IgD-negative memory B cell (primary cell): ENCODE data around the gene MCEE. TPM values are rescaled to one million over a fixed set of nuclear protein-coding genes. Genes with fewer than 3 reads are reported as not detected.
"Not testable (repeated sequence)": the region's sequence is repeated elsewhere in the genome, so short reads cannot be mapped to it uniquely, and the experiment has no call there.

Experiments used
- H3K27ac Mint-ChIP-seq, 3 donors: one replicate each; pipeline ENCODE4 v1.8.0; 2020 to 2022; ENCODE audit warnings: mild to moderate bottlenecking in 3 of 3, mixed read lengths in 3 of 3, moderate library complexity in 1 of 3
- H3K27me3 Mint-ChIP-seq: one replicate; pipeline ENCODE4 v1.8.0; 2021; ENCODE audit warnings: mixed read lengths
- H3K36me3 Mint-ChIP-seq: one replicate; pipeline ENCODE4 v1.8.0; 2020; ENCODE audit warnings: mild to moderate bottlenecking, mixed read lengths
- H3K4me1 Mint-ChIP-seq, 3 donors: one replicate each; pipeline ENCODE4 v1.8.0; 2020 to 2022; ENCODE audit warnings: mixed read lengths in 3 of 3, mild to moderate bottlenecking in 1 of 3
- H3K4me3 Mint-ChIP-seq, 4 donors: one replicate each; pipeline ENCODE4 v1.8.0; 2020 to 2022; ENCODE audit warnings: mild to moderate bottlenecking in 4 of 4, mixed read lengths in 4 of 4, moderate library complexity in 3 of 4
- H3K9me3 Mint-ChIP-seq, 3 donors: one replicate each; pipeline ENCODE4 v1.8.0; 2020 to 2021; ENCODE audit warnings: mixed read lengths in 3 of 3, mild to moderate bottlenecking in 1 of 3
- polyA plus RNA-seq: library from polyadenylated mRNA; unstranded; fragments of 300-500 nt; fragmentation: Illumina TruSeq; gene quantifications from one replicate; pipeline ENCODE4 v1.2.3, GENCODE V29; 2021

Gene MCEE
- polyA plus RNA-seq, 1 donor from 2014 or later: 25.9 TPM

DNA sequence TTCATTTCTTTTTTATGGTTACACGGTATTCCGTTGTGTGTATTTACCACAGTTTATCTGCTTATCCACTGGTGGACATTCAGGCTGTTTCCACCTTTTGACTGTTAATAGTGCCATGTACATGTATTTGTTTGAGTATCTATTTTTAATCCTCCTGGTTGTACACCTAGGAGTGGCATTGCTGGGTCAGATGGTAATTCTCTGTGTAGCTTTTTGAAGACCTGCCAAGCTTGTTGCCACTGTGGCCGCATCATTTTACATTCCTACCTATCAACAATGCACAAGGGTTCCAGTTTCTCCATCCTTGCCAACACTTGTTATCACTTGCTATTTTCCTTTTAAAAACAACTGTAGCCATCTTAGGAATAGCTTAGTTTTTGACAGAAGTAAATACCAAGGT is 13.8 kb upstream of the MCEE start:
- Mint-ChIP-seq H3K4me3 (no peak overlapping the region), H3K36me3 (peaks cover 5% of the 10 kb centered on the region), H3K9me3 (no peaks in the 10 kb centered on the region), H3K4me1 (peaks cover 0 to 1% (median 0%) of the 10 kb centered on the region in 3 donors), H3K27ac (no peak overlapping the region), H3K27me3 (no peaks in the 10 kb centered on the region)

DNA sequence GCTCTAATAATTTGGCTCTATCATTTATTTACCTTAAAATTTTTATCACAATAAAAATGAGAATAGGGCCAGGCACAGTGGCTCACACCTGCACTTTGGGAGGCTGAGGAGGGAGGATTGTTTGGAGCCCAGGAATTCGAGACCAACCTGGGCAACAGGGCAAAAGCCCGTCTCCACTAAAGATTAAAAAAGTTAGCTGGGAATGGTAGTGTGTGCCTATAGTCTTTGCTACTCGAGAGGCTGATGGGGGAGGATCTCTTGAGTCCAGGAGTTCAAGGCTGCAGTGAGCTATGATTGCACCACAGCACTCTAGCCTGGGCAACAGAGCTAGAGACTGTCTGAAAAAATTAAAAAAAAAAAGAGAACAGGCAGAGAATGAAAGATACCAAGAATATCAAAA is 6.1 kb upstream of the MCEE start:
- Mint-ChIP-seq H3K27me3 (no peaks in the 10 kb centered on the region), H3K4me1 (peaks cover 0 to 2% (median 0%) of the 10 kb centered on the region in 3 donors), H3K36me3 (peaks cover 5% of the 10 kb centered on the region), H3K4me3 (no peak overlapping the region), H3K9me3 (no peaks in the 10 kb centered on the region), H3K27ac (peak overlapping the region in 1 of 3 donors; percentile 71)

GRCh38 chr2:71133603-71134002 is 3.6 kb upstream of the MCEE start:
- H3K36me3 Mint-ChIP-seq: peaks cover 5% of the 10 kb centered on the region
- H3K27ac Mint-ChIP-seq: no peak overlapping the region
- H3K27me3 Mint-ChIP-seq: no peaks in the 10 kb centered on the region
- no peaks in the 10 kb centered on the region for H3K9me3 Mint-ChIP-seq
- H3K4me1 Mint-ChIP-seq: peaks cover 0 to 9% (median 4%) of the 10 kb centered on the region in 3 donors
- no peak overlapping the region for H3K4me3 Mint-ChIP-seq

- H3K4me1 Mint-ChIP-seq: peaks cover 10 to 13% (median 12%) of the 10 kb centered on the region in 3 donors
- not testable (repeated sequence) for H3K36me3 Mint-ChIP-seq, H3K27ac Mint-ChIP-seq, H3K27me3 Mint-ChIP-seq, H3K9me3 Mint-ChIP-seq, H3K4me3 Mint-ChIP-seq
Observed at GRCh38 chr2:71131387-71132166, 1.5 kb upstream of the MCEE start.

DNA sequence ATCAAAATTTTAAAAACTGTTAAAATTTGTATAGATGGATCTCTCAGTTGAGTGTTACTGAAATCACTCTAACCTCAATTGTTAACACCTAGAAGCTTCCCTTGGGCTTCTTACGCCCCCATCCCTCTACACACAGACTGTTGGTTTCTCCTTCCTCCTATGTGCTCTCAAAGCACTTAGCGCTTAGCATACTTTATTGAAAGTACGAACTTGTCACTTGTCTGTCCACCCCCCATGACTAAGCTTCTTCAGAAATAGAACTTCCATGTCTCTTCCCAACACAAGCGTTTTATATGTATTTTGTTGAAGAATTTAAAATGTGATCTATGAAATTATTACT is 846 bp upstream of the MCEE start:
- Mint-ChIP-seq H3K27ac (no peak overlapping the region), H3K4me1 (peaks cover 10 to 13% (median 12%) of the 10 kb centered on the region in 3 donors), H3K27me3 (no peaks in the 10 kb centered on the region), H3K9me3 (no peaks in the 10 kb centered on the region), H3K4me3 (no peak overlapping the region), H3K36me3 (peaks cover 1% of the 10 kb centered on the region)

- Mint-ChIP-seq H3K36me3 (peaks cover 1% of the 10 kb centered on the region), H3K4me3 (no peak overlapping the region), H3K27me3 (no peaks in the 10 kb centered on the region), H3K4me1 (peaks cover 13 to 15% (median 14%) of the 10 kb centered on the region in 3 donors), H3K9me3 (no peaks in the 10 kb centered on the region), H3K27ac (no peak overlapping the region)
Observed at GRCh38 chr2:71129902-71130151, 202 bp downstream of the MCEE start.

DNA sequence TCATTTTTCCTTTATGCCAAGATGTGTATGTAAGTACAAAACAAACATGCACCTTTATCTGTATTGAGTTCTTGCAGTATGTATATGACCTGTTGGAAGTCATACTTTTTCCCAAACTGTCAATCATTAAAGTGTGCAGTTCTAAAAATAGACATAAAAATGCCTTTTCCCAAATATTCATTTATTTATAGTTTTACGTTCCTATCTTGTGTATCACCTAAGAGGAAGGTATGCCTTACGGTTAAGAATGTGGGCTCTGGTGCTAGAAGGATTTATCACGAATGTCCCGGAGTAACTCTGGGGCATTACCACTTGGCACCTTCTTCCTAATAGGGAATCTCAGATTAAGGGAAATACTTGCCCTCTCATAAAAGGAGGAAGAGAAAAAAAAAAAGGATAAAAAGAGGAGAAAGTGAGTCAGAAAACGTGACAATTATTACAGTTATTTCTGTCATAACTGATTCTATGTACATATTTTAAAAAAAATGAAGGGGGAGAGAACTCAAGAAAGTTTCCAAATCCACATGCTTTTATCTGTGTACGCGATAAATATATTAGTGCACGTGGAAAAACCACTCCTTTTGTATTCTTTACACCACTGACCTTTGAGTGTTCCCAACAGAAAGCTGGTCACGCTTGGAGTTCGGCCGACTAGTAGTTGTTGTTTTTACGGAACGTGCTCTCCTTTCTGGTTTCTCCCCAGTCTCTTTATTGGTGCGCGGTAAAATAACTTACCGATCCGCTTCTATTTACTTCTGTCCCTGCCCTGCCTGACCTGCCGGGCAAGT is 721 bp downstream of the MCEE start:
- Mint-ChIP-seq H3K4me3 (no peak overlapping the region), H3K4me1 (peaks cover 13 to 15% (median 14%) of the 10 kb centered on the region in 3 donors), H3K27ac (no peak overlapping the region), H3K36me3 (peaks cover 1% of the 10 kb centered on the region), H3K9me3 (no peaks in the 10 kb centered on the region), H3K27me3 (no peaks in the 10 kb centered on the region)

- no peaks in the 10 kb centered on the region for H3K36me3 Mint-ChIP-seq
- peaks cover 13 to 15% (median 14%) of the 10 kb centered on the region in 3 donors for H3K4me1 Mint-ChIP-seq
- H3K27me3 Mint-ChIP-seq: no peaks in the 10 kb centered on the region
- no peak overlapping the region for H3K27ac Mint-ChIP-seq
- peak overlapping the region in 1 of 4 donors; percentile 28 for H3K4me3 Mint-ChIP-seq
- H3K9me3 Mint-ChIP-seq: no peaks in the 10 kb centered on the region
Observed at GRCh38 chr2:71126957-71127356, 3.1 kb downstream of the MCEE start.

GRCh38 chr2:71125506-71126294 is 4.3 kb downstream of the MCEE start:
- H3K27ac Mint-ChIP-seq: peak overlapping the region in 1 of 3 donors; percentile 27
- H3K9me3 Mint-ChIP-seq: no peaks in the 10 kb centered on the region
- H3K36me3 Mint-ChIP-seq: no peaks in the 10 kb centered on the region
- peak overlapping the region in 1 of 4 donors; percentile 6 for H3K4me3 Mint-ChIP-seq
- H3K4me1 Mint-ChIP-seq: peaks cover 14 to 16% (median 15%) of the 10 kb centered on the region in 3 donors
- H3K27me3 Mint-ChIP-seq: no peaks in the 10 kb centered on the region

DNA sequence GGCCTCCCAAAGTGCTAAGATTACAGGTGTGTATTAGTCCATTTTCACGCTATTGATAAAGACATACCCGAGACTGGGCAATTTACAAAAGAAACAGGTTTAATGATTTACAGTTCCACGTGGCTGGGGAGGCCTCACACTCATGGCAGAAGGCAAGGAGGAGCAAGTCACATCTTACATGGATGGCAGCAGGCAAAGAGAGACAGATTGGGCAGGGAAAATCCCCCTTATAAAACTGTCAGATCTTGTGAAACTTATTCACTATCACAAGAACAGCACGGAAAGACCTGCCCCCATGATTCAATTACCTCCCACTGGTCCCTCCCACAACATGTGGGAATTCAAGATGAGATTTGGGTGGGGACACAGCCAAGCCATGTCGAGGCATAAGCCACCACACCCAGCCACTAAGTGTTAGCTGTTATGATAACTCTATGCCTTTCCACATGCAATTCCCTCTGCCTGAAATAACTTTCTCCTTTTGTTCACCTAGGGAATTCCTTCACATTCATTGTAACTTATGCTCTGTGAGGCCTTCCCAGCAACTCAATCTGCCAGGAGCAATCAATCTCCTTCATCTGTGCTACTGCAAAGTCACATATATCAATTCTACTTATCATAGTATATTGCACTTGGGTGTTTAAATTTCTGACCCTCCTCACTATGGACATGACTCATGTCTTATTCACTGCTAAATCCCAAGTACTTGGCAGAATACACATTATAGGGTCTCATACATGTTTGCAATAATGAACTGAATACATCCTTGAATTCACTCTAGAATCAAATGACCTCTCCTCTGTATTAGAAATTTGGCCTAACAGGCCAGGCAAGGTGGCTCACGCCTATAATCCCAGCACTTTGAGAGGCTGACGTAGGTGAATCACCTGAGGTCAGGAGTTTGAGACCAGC is 7.4 kb downstream of the MCEE start:
- Mint-ChIP-seq H3K36me3 (peaks cover 3% of the 10 kb centered on the region), H3K9me3 (no peaks in the 10 kb centered on the region), H3K4me3 (no peak overlapping the region), H3K4me1 (peaks cover 4 to 10% (median 6%) of the 10 kb centered on the region in 3 donors), H3K27ac (peak overlapping the region in 2 of 3 donors; percentile 40 to 57), H3K27me3 (no peaks in the 10 kb centered on the region)

DNA sequence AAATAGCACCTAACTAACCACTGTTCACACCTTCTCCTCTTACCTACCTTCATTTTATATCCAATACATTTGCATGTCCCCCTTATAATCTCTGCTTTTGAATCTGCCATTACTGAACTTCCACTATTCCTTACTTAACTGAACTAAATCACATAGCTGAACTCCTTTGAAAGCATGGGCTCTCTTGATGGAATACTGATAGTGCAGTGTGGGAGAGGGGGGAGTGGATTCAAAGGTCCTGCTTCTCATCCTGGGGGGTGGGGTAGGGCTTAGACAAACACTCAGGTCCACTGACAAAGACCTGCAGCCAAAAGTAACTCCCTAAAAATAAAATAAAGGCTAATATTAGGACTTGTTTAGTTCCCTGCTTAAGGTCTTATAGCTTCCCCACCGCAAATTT is 8.6 kb downstream of the MCEE start:
- Mint-ChIP-seq H3K9me3 (no peaks in the 10 kb centered on the region), H3K27ac (no peak overlapping the region), H3K36me3 (peaks cover 3% of the 10 kb centered on the region), H3K4me3 (no peak overlapping the region), H3K4me1 (peaks cover 2 to 5% (median 3%) of the 10 kb centered on the region in 3 donors), H3K27me3 (no peaks in the 10 kb centered on the region)

DNA sequence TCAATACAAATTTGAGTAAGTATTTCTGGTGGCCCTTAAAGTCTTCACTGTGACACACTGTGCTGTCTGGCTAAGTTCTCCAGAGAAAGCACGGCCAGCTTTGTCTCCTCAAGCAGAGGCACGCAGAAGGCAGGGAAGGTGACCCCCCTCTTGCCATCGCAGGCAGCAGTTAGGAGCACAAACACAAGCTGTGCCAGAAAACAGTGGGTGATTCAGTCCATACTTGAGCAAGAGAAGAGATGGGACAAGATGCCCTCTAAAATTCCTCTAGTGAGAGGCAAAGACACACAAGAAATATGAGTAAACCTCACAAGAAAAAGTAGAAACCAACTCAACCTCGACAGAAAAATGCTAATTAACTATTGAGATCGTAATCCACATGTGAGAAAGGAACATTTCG is 9.8 kb downstream of the MCEE start:
- no peak overlapping the region for H3K4me3 Mint-ChIP-seq

DNA sequence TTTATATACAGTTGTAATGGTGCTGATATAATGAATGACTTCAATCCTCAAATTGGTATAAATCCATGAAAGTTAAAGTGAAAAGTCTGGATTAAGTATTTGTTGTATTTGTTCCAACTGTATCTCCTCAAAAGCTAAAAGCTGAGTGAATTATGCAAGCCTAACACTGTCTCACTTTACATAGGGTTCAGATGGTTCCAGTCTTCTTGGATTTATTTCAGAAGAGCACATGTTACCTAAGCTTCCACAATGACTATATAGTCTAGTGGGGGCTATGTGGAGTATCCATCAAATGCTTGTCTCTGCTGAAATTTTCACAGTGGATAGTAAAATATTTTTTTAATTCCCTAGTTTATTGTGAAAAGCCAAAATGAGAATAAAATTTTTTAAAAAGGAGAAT is 13.0 kb downstream of the MCEE start:
- Mint-ChIP-seq H3K27me3 (no peaks in the 10 kb centered on the region), H3K27ac (no peak overlapping the region), H3K9me3 (no peaks in the 10 kb centered on the region), H3K4me1 (peaks cover 0 to 3% (median 0%) of the 10 kb centered on the region in 3 donors), H3K4me3 (no peak overlapping the region), H3K36me3 (peaks cover 6% of the 10 kb centered on the region)

More for the DNA sequence above, 9.8 kb downstream of the MCEE start:
- no peak overlapping the region for H3K27ac Mint-ChIP-seq
- peaks cover 3% of the 10 kb centered on the region for H3K36me3 Mint-ChIP-seq
- no peaks in the 10 kb centered on the region for H3K9me3 Mint-ChIP-seq
- peaks cover 0 to 3% (median 0%) of the 10 kb centered on the region in 3 donors for H3K4me1 Mint-ChIP-seq
- no peaks in the 10 kb centered on the region for H3K27me3 Mint-ChIP-seq

DNA sequence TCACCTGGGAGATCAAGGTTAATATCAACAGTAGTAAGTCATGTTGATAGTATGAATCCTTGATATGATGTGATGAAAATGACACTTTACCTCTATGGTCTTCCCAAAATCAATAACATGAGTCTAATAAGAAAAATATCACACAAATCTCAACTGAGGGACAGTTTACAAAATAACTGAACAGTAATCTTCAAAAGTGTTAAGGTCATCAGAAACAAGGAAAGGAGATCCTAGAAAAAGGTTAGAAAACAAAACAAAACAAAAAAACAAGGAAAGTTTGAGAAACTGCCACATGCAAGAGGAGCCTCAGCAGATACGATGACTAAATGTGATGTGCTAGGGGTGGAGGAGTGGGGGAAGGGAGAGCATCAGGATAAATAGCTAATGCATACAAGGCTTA is 16.2 kb downstream of the MCEE start:
- H3K4me1 Mint-ChIP-seq: no peaks in the 10 kb centered on the region
- no peaks in the 10 kb centered on the region for H3K9me3 Mint-ChIP-seq
- no peaks in the 10 kb centered on the region for H3K27me3 Mint-ChIP-seq
- peaks cover 6% of the 10 kb centered on the region for H3K36me3 Mint-ChIP-seq
- no peak overlapping the region for H3K4me3 Mint-ChIP-seq
- H3K27ac Mint-ChIP-seq: no peak overlapping the region
